ENCODE results near the gene SEBOX.

The SEBOX gene

DNA sequence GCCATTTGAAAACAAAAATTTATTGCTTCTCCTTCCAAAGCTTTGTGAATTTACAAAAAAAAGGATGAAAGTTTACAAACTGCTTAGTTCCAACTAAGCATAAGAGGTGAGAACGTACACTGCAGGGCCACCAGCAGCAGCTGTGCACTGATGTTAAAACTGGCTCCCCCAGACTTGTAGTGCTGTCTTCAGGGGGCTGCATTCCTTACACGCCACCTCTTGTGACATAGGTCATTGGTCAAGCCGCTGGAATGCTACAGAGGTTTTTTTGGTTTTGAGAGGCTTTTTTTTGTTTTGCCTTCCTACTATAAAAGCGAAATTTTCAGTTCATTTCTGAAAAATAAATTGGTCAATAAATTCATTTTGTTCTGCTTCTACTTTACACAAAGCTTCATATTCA is 36.7 kb downstream of the SEBOX start (continued):
- TF ChIP-seq, protein P1, sequence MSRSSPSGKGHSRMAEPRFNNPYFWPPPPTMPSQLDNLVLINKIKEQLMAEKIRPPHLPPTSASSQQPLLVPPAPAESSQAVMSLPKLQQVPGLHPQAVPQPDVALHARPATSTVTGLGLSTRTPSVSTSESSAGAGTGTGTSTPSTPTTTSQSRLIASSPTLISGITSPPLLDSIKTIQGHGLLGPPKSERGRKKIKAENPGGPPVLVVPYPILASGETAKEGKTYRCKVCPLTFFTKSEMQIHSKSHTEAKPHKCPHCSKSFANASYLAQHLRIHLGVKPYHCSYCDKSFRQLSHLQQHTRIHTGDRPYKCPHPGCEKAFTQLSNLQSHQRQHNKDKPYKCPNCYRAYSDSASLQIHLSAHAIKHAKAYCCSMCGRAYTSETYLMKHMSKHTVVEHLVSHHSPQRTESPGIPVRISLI (tag by site-specific recombination; IDR thresholded peaks at IDR 0.05) = no peak
- no peak for TF ChIP-seq OSR2 (tag by site-specific recombination; IDR thresholded peaks at IDR 0.05)
- TF ChIP-seq, protein P2, sequence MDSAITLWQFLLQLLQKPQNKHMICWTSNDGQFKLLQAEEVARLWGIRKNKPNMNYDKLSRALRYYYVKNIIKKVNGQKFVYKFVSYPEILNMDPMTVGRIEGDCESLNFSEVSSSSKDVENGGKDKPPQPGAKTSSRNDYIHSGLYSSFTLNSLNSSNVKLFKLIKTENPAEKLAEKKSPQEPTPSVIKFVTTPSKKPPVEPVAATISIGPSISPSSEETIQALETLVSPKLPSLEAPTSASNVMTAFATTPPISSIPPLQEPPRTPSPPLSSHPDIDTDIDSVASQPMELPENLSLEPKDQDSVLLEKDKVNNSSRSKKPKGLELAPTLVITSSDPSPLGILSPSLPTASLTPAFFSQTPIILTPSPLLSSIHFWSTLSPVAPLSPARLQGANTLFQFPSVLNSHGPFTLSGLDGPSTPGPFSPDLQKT (IDR thresholded peaks at IDR 0.05; ENCODE audit: borderline replicate concordance, low read depth, low read length) = no peak
- TF ChIP-seq ZNF664 (tag by site-specific recombination; IDR thresholded peaks at IDR 0.05) = no peak
- no peak for TF ChIP-seq ZNF19 (tag by site-specific recombination; IDR thresholded peaks at IDR 0.05; ENCODE audit: low read depth)
- TF ChIP-seq, protein P3, sequence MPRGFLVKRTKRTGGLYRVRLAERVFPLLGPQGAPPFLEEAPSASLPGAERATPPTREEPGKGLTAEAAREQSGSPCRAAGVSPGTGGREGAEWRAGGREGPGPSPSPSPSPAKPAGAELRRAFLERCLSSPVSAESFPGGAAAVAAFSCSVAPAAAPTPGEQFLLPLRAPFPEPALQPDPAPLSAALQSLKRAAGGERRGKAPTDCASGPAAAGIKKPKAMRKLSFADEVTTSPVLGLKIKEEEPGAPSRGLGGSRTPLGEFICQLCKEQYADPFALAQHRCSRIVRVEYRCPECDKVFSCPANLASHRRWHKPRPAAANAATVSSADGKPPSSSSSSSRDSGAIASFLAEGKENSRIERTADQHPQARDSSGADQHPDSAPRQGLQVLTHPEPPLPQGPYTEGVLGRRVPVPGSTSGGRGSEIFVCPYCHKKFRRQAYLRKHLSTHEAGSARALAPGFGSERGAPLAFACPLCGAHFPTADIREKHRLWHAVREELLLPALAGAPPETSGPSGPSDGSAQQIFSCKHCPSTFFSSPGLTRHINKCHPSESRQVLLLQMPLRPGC (tag by site-specific recombination; IDR thresholded peaks at IDR 0.05) = no peak
- TF ChIP-seq, protein P4, sequence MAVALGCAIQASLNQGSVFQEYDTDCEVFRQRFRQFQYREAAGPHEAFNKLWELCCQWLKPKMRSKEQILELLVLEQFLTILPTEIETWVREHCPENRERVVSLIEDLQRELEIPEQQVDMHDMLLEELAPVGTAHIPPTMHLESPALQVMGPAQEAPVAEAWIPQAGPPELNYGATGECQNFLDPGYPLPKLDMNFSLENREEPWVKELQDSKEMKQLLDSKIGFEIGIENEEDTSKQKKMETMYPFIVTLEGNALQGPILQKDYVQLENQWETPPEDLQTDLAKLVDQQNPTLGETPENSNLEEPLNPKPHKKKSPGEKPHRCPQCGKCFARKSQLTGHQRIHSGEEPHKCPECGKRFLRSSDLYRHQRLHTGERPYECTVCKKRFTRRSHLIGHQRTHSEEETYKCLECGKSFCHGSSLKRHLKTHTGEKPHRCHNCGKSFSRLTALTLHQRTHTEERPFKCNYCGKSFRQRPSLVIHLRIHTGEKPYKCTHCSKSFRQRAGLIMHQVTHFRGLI (tag by site-specific recombination; IDR thresholded peaks at IDR 0.05) = no peak

DNA sequence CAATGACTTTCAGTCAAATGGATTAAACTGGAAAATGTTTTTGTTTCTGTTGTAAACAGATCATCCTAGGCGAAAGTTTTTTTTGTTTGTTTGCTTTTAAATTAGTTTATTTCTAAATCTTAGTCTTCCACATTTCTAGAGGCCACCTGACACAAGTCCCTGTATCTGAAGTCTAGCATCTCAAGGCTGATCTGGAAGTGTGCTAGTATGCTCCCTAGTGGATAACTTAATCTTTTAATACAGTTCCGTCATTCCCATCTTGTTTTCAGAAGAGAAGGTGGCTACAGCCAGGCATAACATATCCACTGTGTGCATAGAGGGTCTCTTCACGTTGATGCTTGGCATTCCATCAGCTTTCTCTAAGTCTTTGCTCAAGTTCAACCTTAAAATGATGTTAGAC is 37.3 kb downstream of the SEBOX start:
- Histone ChIP-seq H3K27ac (ENCODE audit: extremely low read depth, low read depth, low read length) (no peak overlapping the region), H3K36me3 (ENCODE audit: control insufficient read depth in 2 of 2, insufficient read depth in 1 of 2, low read length in 2 of 2) (peaks cover 38 to 67% of the 10 kb centered on the region in 2 experiments), H3K9me3 (ENCODE audit: control insufficient read depth, insufficient read depth, low read depth, low read length) (no peaks in the 10 kb centered on the region), H3K4me1 (ENCODE audit: control insufficient read depth, insufficient read depth, low read length) (0 out of 2 replicates have a peak, but pooled peaks cover 2% of the 10 kb centered on the region), H3K4me3 (ENCODE audit: low read depth, low read length) (no peak overlapping the region)
- CTCF ChIA-PET = no interaction called here
- POLR2A ChIA-PET = no interaction called here
- TF ChIP-seq MEIS1 (CRISPR knock-in tag; IDR thresholded peaks at IDR 0.05; ENCODE audit: borderline replicate concordance) = no peak
- TF ChIP-seq, protein P5, sequence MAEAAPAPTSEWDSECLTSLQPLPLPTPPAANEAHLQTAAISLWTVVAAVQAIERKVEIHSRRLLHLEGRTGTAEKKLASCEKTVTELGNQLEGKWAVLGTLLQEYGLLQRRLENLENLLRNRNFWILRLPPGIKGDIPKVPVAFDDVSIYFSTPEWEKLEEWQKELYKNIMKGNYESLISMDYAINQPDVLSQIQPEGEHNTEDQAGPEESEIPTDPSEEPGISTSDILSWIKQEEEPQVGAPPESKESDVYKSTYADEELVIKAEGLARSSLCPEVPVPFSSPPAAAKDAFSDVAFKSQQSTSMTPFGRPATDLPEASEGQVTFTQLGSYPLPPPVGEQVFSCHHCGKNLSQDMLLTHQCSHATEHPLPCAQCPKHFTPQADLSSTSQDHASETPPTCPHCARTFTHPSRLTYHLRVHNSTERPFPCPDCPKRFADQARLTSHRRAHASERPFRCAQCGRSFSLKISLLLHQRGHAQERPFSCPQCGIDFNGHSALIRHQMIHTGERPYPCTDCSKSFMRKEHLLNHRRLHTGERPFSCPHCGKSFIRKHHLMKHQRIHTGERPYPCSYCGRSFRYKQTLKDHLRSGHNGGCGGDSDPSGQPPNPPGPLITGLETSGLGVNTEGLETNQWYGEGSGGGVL (tag by site-specific recombination; IDR thresholded peaks at IDR 0.05) = no peak
- no peak for TF ChIP-seq ZNF701 (tag by site-specific recombination; IDR thresholded peaks at IDR 0.05)
- TF ChIP-seq ZNF239 (tag by site-specific recombination; IDR thresholded peaks at IDR 0.05) = no peak
- TF ChIP-seq ZNF248 (tag by site-specific recombination; IDR thresholded peaks at IDR 0.05) = no peak
- no peak for TF ChIP-seq ZNF354C (tag by site-specific recombination; IDR thresholded peaks at IDR 0.05; ENCODE audit: borderline replicate concordance, low read depth)
- TF ChIP-seq ZNF76 (tag by site-specific recombination; IDR thresholded peaks at IDR 0.05; ENCODE audit: borderline replicate concordance, low read depth) = no peak
- no peak for TF ChIP-seq GLIS1 (tag by site-specific recombination; IDR thresholded peaks at IDR 0.05)
- no peak for TF ChIP-seq ZNF585B (tag by site-specific recombination; IDR thresholded peaks at IDR 0.05)
- TF ChIP-seq ZNF473 (tag by site-specific recombination; IDR thresholded peaks at IDR 0.05) = no peak

All from HEK293 (cell line).